Body of pancreas (tissue), 4 donors: ENCODE results near the gene CEBPA. TPM values are rescaled to one million over a fixed set of nuclear protein-coding genes. Genes with fewer than 3 reads are reported as not detected.

Experiments used
- ATAC-seq: fragments of 150-250 bp; one replicate; pipeline ENCODE4 v1.9.1; 2016
- DNase-seq, 4 donors: peaks; one replicate each; pipeline ENCODE4 v3.0.0-alpha.2; 2019
- H3K27ac ChIP-seq, 4 donors: fragments of 200-600 bp; sonication (generic); 1 replicate in 3 of 4; 2 replicates in 1 of 4; pipeline versions ENCODE4 v1.5.1 to v1.6.1; 2016 to 2019; ENCODE audit warnings: mild to moderate bottlenecking in 1 of 4, mixed read lengths in 1 of 4, moderate library complexity in 1 of 4
- H3K27me3 ChIP-seq, 2 donors: fragments of 200-600 bp; sonication (generic); one replicate each; pipeline ENCODE4 v1.6.0; 2016; ENCODE audit warnings: mild to moderate bottlenecking in 1 of 2
- H3K36me3 ChIP-seq, 2 donors: fragments of 200-600 bp; sonication (generic); replicated peaks in 1 of 2; 2 replicates each; pipeline ENCODE4 v1.5.1; 2016; ENCODE audit warnings: low read depth in 2 of 2; ENCODE audit not compliant: insufficient read depth in 1 of 2
- H3K4me1 ChIP-seq: fragments of 200-600 bp; sonication (generic); one replicate; pipeline ENCODE4 v1.6.0; 2016
- H3K4me3 ChIP-seq, 2 donors: fragments of 200-600 bp; sonication (generic); 1 replicate in 1 of 2; 2 replicates in 1 of 2; pipeline ENCODE4 v1.5.1; 2016 to 2019
- H3K9me3 ChIP-seq, 3 donors: fragments of 200-600 bp; sonication (generic); 1 replicate in 2 of 3; 2 replicates in 1 of 3; pipeline ENCODE4 v1.5.1; 2016
- POLR2A ChIP-seq, 3 donors: fragments of 450-650 bp; IDR thresholded peaks; one replicate each; pipeline ENCODE4 v1.6.1; 2016; ENCODE audit warnings: antibody characterized with exemption in 3 of 3, mild to moderate bottlenecking in 2 of 3
- WGBS, 2 donors: methylation state at CpG; one replicate each; pipeline ENCODE4 v1.1.5; 2017; 5-methylcytosine and 5-hydroxymethylcytosine counted together
- intact Hi-C: fragments of 100-400 bp; cut with DNase I; formaldehyde crosslinking; loops from one replicate; pipeline ENCODE4 v1.15.1; 2023
- total RNA-seq, 2 donors: library from RNA; depleted of rRNA; stranded (reverse); fragments of >200 nt; gene quantifications; one replicate each; pipeline ENCODE4 v1.1.0, GENCODE V29; 2016
- TF ChIP-seq, protein P1 (sequence below), 7 experiments: fragments of 450-650 bp in 4 of 7; fragments of 200-600 bp in 3 of 7; sonication (generic) in 3 of 7; IDR thresholded peaks; one replicate each; pipeline ENCODE4 v1.5.1; 2016 to 2019; ENCODE audit warnings: antibody characterized with exemption in 7 of 7

Gene CEBPA
- total RNA-seq, 2 donors from 2014 or later: 12.5 to 73.2 TPM

DNA sequence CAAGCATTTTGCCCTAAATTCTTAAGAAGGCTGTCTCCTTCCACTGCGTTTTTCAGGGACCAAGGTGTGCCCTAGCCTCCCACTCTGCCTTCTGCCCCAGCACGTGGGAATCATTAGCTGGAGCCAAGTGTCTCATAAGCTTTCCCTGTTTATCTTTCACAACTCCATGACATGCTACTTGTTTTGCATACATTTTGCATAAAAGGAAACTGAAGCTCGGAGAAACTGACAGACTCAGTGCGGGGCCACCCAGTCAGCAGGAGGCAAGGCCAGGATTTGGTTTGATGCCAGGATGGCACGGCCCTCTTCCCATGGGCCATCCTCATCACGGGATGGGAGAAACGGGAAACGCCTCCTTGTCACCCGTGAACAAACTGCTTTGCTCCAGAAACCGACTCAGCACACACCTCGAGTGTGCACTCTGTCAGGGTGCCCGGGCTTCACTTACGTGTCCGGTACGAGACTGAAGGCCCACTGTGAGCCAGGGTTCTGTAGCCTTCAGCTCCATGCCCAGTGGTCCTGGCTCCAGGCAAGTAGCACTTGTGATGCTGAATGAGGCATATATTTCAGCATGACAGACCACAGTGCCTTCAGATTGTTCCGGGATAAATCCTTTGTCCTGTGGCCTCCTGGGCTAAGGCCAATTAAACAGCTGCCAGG lies 9.6 kb downstream of the CEBPA start:
- DNase-seq: peak in 1 of 4 donors; percentile 26
- intact Hi-C loops: loop anchor here (10.0 kb wide), 1 partner anchor 72 kb away; no protein-coding TSS in a partner anchor
- TF ChIP-seq, protein P1, sequence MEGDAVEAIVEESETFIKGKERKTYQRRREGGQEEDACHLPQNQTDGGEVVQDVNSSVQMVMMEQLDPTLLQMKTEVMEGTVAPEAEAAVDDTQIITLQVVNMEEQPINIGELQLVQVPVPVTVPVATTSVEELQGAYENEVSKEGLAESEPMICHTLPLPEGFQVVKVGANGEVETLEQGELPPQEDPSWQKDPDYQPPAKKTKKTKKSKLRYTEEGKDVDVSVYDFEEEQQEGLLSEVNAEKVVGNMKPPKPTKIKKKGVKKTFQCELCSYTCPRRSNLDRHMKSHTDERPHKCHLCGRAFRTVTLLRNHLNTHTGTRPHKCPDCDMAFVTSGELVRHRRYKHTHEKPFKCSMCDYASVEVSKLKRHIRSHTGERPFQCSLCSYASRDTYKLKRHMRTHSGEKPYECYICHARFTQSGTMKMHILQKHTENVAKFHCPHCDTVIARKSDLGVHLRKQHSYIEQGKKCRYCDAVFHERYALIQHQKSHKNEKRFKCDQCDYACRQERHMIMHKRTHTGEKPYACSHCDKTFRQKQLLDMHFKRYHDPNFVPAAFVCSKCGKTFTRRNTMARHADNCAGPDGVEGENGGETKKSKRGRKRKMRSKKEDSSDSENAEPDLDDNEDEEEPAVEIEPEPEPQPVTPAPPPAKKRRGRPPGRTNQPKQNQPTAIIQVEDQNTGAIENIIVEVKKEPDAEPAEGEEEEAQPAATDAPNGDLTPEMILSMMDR (IDR thresholded peaks at IDR 0.05): no peak
- peak in 1 of 3 donors; percentile 7 for TF ChIP-seq POLR2A (IDR thresholded peaks at IDR 0.05)
- Histone ChIP-seq H3K27me3 (no peaks in the 10 kb centered on the region), H3K36me3 (no peaks in the 10 kb centered on the region), H3K4me1 (peaks cover 35% of the 10 kb centered on the region), H3K27ac (peak overlapping the region in 3 of 4 donors; percentile 1 to 66 (median 15)), H3K9me3 (no peaks in the 10 kb centered on the region), H3K4me3 (no peak overlapping the region)
- peak; percentile 11 for ATAC-seq
- WGBS, 2 donors: 44 to 51% methylated on average over 11 to 16 of the region's 16 CpGs

DNA sequence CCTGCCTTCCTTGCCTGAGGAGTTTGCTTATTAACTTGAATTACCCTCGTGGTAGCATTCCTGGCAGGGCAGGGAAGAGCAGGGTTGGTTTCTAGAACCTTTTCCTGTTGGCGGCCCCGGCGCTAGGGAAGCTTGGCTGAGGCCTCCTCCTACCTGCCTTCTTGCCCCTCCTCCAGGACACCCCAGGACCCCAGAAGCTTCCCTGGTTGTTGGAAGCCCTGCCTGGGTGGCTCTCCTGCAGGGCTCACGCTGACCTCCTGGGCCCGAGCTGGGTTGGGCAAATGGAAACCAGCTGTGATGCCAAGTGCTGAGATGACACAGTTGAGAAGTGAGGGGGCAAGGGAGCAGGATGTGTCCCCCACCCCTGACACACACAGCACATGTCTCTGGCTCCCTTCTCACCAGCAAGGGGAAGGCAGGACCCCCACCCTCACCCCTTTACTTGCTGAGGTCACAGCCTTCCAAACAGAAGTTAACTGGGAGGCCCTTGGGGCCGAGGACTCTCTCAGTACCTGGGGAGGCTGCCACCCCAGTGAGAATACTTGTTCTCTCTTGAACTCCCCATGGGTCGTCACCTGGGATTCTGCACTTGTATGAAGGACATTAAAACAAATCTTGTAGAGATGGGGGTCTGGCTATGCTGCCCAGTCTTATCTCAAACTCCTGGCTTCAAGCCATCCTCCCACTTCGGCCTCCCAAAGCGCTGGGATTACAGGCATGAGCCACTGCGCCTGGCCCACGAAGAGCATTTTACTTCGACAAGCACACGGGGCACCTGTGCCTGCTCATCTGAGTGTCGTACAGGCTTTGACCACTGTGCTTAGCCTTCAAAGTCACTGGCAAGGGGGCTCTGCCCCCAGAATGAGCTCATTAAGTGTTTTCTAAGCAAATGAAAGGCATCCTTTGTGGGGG lies 10.5 kb downstream of the CEBPA start:
- H3K4me3 ChIP-seq: no peak overlapping the region
- WGBS, 2 donors: 78 to 84% methylated on average over 9 to 15 of the region's 15 CpGs
- DNase-seq: no peak
- H3K36me3 ChIP-seq: no peaks in the 10 kb centered on the region
- intact Hi-C loops: loop anchor here (10.0 kb wide), 1 partner anchor 73 kb away; no protein-coding TSS in a partner anchor
- no peaks in the 10 kb centered on the region for H3K9me3 ChIP-seq
- H3K27ac ChIP-seq: no peak overlapping the region
- peaks cover 35% of the 10 kb centered on the region for H3K4me1 ChIP-seq
- ATAC-seq: no peak
- no peaks in the 10 kb centered on the region for H3K27me3 ChIP-seq
- TF ChIP-seq, protein P1 (IDR thresholded peaks at IDR 0.05): no peak
- no peak for TF ChIP-seq POLR2A (IDR thresholded peaks at IDR 0.05)

DNA sequence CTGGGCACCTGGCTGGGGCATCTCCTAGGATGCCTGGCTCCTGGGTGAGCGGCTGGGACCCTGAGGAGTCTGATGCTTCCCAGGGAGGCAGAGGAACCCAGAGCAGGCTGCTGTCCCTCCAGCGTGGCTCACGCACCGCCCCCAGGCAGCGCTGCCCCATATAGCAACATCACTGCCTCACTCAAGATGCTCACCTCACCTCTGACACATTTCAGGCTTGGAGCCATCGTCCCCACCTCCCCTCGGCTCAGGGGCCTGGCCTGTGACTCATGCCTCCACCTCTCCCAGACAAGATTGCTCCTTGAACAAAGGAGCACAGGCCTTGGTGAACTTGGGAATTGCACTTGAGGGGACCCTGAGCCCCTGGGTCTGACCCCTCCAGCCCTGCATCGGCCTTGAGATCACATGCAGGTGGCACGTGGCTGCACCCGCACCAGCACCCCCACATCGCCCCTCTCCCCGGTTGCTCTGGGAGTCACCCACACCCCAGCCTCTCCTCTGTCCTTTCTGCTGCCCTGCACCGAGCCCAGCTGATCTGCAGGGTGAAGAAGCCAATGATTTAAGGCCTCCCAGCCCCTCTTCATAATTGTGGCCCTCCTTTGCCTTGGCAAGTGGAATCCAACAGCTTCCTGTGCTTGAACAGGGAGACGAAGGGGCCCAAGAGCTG lies 11.2 kb downstream of the CEBPA start:
- no peak for DNase-seq
- no peak for ATAC-seq

DNA sequence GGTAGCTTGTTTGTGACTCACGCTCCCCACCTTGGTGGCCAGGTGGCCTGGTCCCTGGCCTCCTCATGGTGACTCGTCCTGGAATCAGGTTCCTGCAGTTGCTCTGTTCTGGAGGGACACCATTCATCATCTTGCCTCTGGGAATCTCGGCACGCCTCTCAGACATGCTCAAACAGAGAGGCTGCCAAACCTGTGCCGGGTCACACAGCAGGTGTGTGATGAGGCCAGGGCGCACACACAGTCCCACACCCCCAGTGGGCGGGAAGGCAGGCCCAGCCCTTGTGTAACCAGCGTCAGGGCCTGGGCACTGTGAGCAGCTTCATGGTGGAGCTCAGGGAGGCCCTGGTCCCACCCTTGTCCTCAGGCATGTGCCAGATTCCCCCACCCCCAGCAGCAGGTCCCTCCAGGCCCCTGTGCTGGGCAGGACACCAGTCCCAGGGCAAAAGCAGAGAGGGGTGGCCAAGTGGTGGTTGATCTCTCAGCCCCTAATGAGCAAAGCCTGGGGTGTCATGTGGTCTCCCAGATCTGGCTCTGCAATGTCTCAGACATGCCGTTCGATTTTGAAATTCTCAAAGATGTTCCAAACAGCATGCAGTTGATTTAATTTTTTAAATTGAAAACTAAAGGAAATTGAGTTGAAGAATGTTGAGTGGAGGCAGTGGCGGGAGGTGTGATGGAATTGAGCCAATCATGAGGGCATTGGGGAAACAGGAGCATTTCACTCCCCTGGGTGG lies 12.1 kb downstream of the CEBPA start:
- Histone ChIP-seq H3K9me3 (no peaks in the 10 kb centered on the region), H3K27me3 (no peaks in the 10 kb centered on the region), H3K4me3 (no peak overlapping the region), H3K36me3 (no peaks in the 10 kb centered on the region), H3K4me1 (peaks cover 40% of the 10 kb centered on the region), H3K27ac (no peak overlapping the region)
- 73 to 74% methylated on average over 5 to 11 of the region's 11 CpGs for WGBS, 2 donors
- intact Hi-C loops: loop anchor here (10.0 kb wide), 1 partner anchor 75 kb away; no protein-coding TSS in a partner anchor
- ATAC-seq (no peak), DNase-seq (no peak)
- TF ChIP-seq, protein P1 (IDR thresholded peaks at IDR 0.05): no peak
- TF ChIP-seq POLR2A (IDR thresholded peaks at IDR 0.05): no peak

More for the DNA sequence above, 11.2 kb downstream of the CEBPA start:
- TF ChIP-seq, protein P1 (IDR thresholded peaks at IDR 0.05): no peak
- TF ChIP-seq POLR2A (IDR thresholded peaks at IDR 0.05): no peak
- Histone ChIP-seq H3K27ac (no peak overlapping the region), H3K36me3 (no peaks in the 10 kb centered on the region), H3K9me3 (no peaks in the 10 kb centered on the region), H3K27me3 (no peaks in the 10 kb centered on the region), H3K4me3 (no peak overlapping the region), H3K4me1 (peaks cover 35% of the 10 kb centered on the region)
- intact Hi-C loops: loop anchor here (10.0 kb wide), 1 partner anchor 74 kb away; no protein-coding TSS in a partner anchor
- 67 to 77% methylated on average over 7 to 9 of the region's 14 CpGs for WGBS, 2 donors
